MM.1S (cell line): ENCODE measurements around the gene ARVCF.

Source experiments
- DNase-seq: peaks from one replicate; pipeline ENCODE4 v3.0.0-alpha.2; 2015
- H2AFZ ChIP-seq: fragments of 300-600 bp; sonication (generic); 2 replicates; pipeline ENCODE4 v1.6.0; 2016; ENCODE audit warnings: antibody characterized with exemption, low read length
- H3F3A ChIP-seq: fragments of 300-600 bp; sonication (generic); 2 replicates; pipeline ENCODE4 v1.6.1; 2016; ENCODE audit warnings: mild to moderate bottlenecking, antibody characterized with exemption, low read length, moderate library complexity, mixed read lengths; ENCODE audit not compliant: insufficient read depth
- H3K27ac ChIP-seq: fragments of 300-600 bp; sonication (generic); 2 replicates; pipeline ENCODE4 v1.5.1; 2016; ENCODE audit warnings: mild to moderate bottlenecking, low read length
- H3K27me3 ChIP-seq: fragments of 300-600 bp; sonication (generic); replicated peaks from 2 replicates; pipeline ENCODE4 v1.6.0; 2016; ENCODE audit warnings: low read length; ENCODE audit not compliant: insufficient read depth
- H3K36me3 ChIP-seq: fragments of 300-600 bp; sonication (generic); replicated peaks from 2 replicates; pipeline ENCODE4 v1.6.1; 2016; ENCODE audit warnings: mild to moderate bottlenecking, low read length, mixed read lengths; ENCODE audit not compliant: insufficient read depth
- H3K4me1 ChIP-seq: fragments of 300-600 bp; sonication (generic); 2 replicates; pipeline ENCODE4 v1.6.1; 2016; ENCODE audit warnings: low read length, mixed read lengths
- H3K4me2 ChIP-seq: fragments of 300-600 bp; sonication (generic); 2 replicates; pipeline ENCODE4 v1.6.0; 2016; ENCODE audit warnings: low read depth, low read length
- H3K4me3 ChIP-seq: fragments of 300-600 bp; sonication (generic); 2 replicates; pipeline ENCODE4 v1.5.1; 2016; ENCODE audit warnings: low read length, mixed read lengths
- H3K79me2 ChIP-seq: fragments of 300-600 bp; sonication (generic); 2 replicates; pipeline ENCODE4 v1.6.1; 2016; ENCODE audit warnings: mixed run types, low read length, mixed read lengths
- H3K9ac ChIP-seq: fragments of 300-600 bp; sonication (generic); 2 replicates; pipeline ENCODE4 v1.6.1; 2016; ENCODE audit warnings: low read length, mixed read lengths
- H3K9me2 ChIP-seq: fragments of 300-600 bp; sonication (generic); replicated peaks from 2 replicates; pipeline ENCODE4 v1.6.1; 2016; ENCODE audit warnings: mild to moderate bottlenecking, low read length, mixed read lengths; ENCODE audit not compliant: insufficient read depth
- H3K9me3 ChIP-seq: fragments of 300-600 bp; sonication (generic); replicated peaks from 2 replicates; pipeline ENCODE4 v1.6.1; 2016; ENCODE audit warnings: mild to moderate bottlenecking, low read length, mixed read lengths; ENCODE audit not compliant: insufficient read depth
- H4K20me1 ChIP-seq: fragments of 300-600 bp; sonication (generic); 2 replicates; pipeline ENCODE4 v1.6.1; 2016; ENCODE audit warnings: mild to moderate bottlenecking, low read length, moderate library complexity, mixed read lengths; ENCODE audit not compliant: insufficient read depth
- EZH2 ChIP-seq: fragments of 300-600 bp; sonication (generic); optimal IDR thresholded peaks from 2 replicates; pipeline ENCODE3; 2017; ENCODE audit warnings: low read depth, mild to moderate bottlenecking, antibody characterized with exemption, low read length, mixed read lengths
- EZH2phosphoT487 ChIP-seq: fragments of 300-600 bp; sonication (generic); IDR thresholded peaks from 2 replicates; pipeline ENCODE4 v1.6.1; 2018; ENCODE audit warnings: antibody characterized with exemption, low read length
- TF ChIP-seq, protein P1 (sequence below): fragments of 300-600 bp; sonication (generic); IDR thresholded peaks from 2 replicates; pipeline ENCODE4 v1.5.1; 2016; ENCODE audit warnings: antibody characterized with exemption, low read length, mixed read lengths

Gene ARVCF

DNA sequence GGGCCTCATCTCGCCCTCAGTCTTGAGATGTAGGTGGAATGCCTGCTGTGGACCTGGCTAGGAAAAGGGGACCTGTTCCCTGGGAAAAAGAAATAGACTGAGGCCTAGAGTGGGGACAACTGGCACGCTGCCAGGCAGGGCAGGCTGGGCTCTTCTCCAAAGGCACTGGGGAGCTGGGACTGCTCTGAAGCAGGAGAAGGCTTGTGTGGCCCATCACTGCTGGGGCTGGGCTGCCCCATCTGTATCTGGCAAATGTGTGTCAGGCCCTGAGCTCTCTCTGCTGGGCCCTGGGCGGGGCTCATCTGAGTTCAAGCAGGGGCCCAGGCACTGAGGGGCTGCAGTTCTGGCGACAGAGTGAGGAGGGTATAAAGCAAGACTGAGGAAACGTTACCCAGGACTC is 32.9 kb downstream of the ARVCF start:
- DNase-seq, result no peak
- H4K20me1 ChIP-seq, result no peaks in the 10 kb centered on the region
- no peaks in the 10 kb centered on the region for H3K79me2 ChIP-seq
- H3K27me3 ChIP-seq, result peaks cover 25% of the 10 kb centered on the region
- no peaks in the 10 kb centered on the region for H3K9me3 ChIP-seq
- H3K4me3 ChIP-seq, result no peak overlapping the region
- H3F3A ChIP-seq, result no peaks in the 10 kb centered on the region
- no peak for TF ChIP-seq EZH2phosphoT487
- no peak for TF ChIP-seq EZH2
- TF ChIP-seq, protein P1, sequence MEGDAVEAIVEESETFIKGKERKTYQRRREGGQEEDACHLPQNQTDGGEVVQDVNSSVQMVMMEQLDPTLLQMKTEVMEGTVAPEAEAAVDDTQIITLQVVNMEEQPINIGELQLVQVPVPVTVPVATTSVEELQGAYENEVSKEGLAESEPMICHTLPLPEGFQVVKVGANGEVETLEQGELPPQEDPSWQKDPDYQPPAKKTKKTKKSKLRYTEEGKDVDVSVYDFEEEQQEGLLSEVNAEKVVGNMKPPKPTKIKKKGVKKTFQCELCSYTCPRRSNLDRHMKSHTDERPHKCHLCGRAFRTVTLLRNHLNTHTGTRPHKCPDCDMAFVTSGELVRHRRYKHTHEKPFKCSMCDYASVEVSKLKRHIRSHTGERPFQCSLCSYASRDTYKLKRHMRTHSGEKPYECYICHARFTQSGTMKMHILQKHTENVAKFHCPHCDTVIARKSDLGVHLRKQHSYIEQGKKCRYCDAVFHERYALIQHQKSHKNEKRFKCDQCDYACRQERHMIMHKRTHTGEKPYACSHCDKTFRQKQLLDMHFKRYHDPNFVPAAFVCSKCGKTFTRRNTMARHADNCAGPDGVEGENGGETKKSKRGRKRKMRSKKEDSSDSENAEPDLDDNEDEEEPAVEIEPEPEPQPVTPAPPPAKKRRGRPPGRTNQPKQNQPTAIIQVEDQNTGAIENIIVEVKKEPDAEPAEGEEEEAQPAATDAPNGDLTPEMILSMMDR, result no peak
- H2AFZ ChIP-seq, result no peak overlapping the region
- no peaks in the 10 kb centered on the region for H3K9me2 ChIP-seq
- H3K4me1 ChIP-seq, result peaks cover 16% of the 10 kb centered on the region
- no peak overlapping the region for H3K4me2 ChIP-seq
- H3K9ac ChIP-seq, result no peak overlapping the region
- H3K36me3 ChIP-seq, result no peaks in the 10 kb centered on the region
- H3K27ac ChIP-seq, result no peak overlapping the region

DNA sequence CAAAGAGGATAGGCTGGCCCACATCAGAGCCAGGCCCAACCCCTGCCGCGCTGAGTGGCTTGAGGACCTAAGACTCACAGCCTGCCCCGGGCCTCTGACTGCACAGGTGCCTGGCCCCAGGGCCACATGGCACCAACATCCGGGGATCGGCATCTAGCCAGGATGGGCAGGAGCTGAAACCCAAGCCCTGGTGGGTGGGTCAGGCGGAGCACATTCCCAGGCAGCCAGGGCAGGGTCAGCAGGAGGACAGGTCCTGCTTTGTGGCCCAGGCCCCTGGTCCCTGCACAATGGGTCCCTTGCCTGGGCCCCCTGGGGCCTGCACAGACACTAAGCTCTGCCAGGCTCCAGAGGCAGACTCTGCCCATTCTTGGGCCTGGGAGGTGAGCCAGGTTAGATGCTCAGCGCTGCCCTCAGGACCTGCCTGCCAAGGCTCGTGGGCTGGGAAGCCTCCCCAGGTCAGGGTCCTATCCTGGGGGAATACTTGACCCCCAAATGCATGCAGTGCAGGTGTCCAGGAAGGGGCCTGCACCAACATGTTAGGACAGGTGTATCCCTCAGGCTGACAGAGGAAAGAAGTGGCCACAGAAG is 33.5 kb downstream of the ARVCF start:
- no peak overlapping the region for H3K27ac ChIP-seq
- H3K4me3 ChIP-seq, result no peak overlapping the region
- no peak for DNase-seq
- no peaks in the 10 kb centered on the region for H4K20me1 ChIP-seq
- H3K4me1 ChIP-seq, result peaks cover 16% of the 10 kb centered on the region
- peaks cover 31% of the 10 kb centered on the region for H3K27me3 ChIP-seq
- no peaks in the 10 kb centered on the region for H3K36me3 ChIP-seq
- no peaks in the 10 kb centered on the region for H3K79me2 ChIP-seq
- no peak overlapping the region for H2AFZ ChIP-seq
- H3K9me3 ChIP-seq, result no peaks in the 10 kb centered on the region
- TF ChIP-seq EZH2, result no peak
- TF ChIP-seq EZH2phosphoT487, result no peak
- TF ChIP-seq, protein P1, result no peak
- H3K9me2 ChIP-seq, result no peaks in the 10 kb centered on the region
- H3K4me2 ChIP-seq, result no peak overlapping the region
- H3F3A ChIP-seq, result no peaks in the 10 kb centered on the region
- no peak overlapping the region for H3K9ac ChIP-seq

DNA sequence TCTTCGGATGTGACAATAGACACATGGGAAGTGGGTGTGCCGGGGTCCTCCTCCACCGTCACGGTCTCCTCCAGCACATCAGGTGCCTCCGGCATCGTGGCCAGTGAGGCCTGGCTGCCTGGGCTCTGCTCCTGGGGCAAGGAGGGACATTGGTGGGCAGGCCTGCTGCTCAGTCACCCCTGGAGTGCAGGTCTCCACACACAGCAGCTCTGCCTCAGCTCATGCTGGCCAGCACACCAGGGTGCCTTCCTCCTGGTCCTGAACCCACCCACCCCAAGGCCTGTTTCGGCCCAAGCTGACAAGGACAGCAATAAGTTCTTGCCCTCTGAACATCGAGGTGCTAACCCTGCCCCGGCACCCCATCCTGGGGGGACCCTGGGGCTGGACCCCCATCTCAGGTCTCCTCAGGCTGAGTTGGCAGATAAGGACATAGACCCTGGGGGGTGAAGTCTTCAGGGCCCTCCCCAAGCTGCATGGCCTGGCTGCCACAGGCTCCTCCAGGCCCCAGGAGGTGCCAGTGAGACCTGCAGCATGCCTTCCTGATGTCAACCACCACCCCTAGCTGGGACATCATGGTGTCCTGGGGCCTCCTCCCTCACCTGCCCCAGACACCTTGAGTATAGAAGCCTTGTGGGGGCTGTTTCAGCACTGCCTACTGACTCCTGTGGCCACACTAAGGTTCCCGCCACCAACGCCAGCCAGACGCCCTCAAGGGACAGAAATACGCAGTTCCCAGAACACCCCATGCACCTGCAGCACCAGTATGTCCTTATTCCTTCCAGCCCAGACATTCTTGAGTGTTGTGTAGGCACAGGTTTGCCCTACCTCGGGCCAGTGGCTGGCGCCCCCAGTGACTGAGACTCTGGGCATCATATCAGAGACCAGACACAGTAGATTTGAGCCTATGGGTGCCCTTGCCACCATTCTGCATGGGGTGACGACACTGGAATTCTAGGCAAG is 34.4 kb downstream of the ARVCF start:
- Histone ChIP-seq H3K36me3 (no peaks in the 10 kb centered on the region), H4K20me1 (no peaks in the 10 kb centered on the region), H3K4me2 (no peak overlapping the region), H3F3A (no peaks in the 10 kb centered on the region), H3K4me3 (no peak overlapping the region), H3K4me1 (peaks cover 16% of the 10 kb centered on the region), H3K9me2 (no peaks in the 10 kb centered on the region), H3K79me2 (no peaks in the 10 kb centered on the region), H2AFZ (no peak overlapping the region), H3K27me3 (peaks cover 40% of the 10 kb centered on the region), H3K27ac (no peak overlapping the region), H3K9ac (no peak overlapping the region), H3K9me3 (no peaks in the 10 kb centered on the region)
- DNase-seq, result no peak
- TF ChIP-seq EZH2 (no peak), EZH2phosphoT487 (no peak)
- TF ChIP-seq, protein P1, result no peak
